BJ (cell line): ENCODE data around the gene CCBE1. TPM values are rescaled to one million over a fixed set of nuclear protein-coding genes. Genes with fewer than 3 reads are reported as not detected.

Experiments used
- polyA plus RNA-seq: library from polyadenylated mRNA; depleted of rRNA; stranded (reverse); fragments of >200 nt; gene quantifications from 2 replicates; pipeline ENCODE4 v1.2.3, GENCODE V29; 2011; rRNA removed

The CCBE1 gene
- polyA plus RNA-seq, 1 experiment, result 51.2 TPM

Other genes with a start within 250 kb of the CCBE1 start
- 6.8 and 12.4 TPM in 2 replicates for gene PMAIP1, start 202.6 kb upstream of the CCBE1 start, polyA plus RNA-seq